Measurements from ENCODE around the gene ERLEC1.
"Not testable (repeated sequence)": the region's sequence is repeated elsewhere in the genome, so short reads cannot be mapped to it uniquely, and the experiment has no call there.

Gene ERLEC1

GRCh38 chr2:53756644-53757043, 30.2 kb upstream of the ERLEC1 start:
- Histone ChIP-seq H3K27me3 (ENCODE audit: control insufficient read depth in 1 of 2, insufficient read depth in 2 of 2, low read length in 2 of 2) (no peaks in the 10 kb centered on the region), H3K9me3 (ENCODE audit: control insufficient read depth in 2 of 2, low read length in 2 of 2) (no peaks in the 10 kb centered on the region), H3K4me1 (ENCODE audit: control insufficient read depth, insufficient read depth, low read length) (no peaks in the 10 kb centered on the region), H3K36me3 (ENCODE audit: control insufficient read depth in 2 of 2, insufficient read depth in 2 of 2, low read length in 2 of 2) (peaks cover 3 to 6% of the 10 kb centered on the region in 2 donors), H3K4me3 (ENCODE audit: low read length in 2 of 2) (no peak overlapping the region), H3K9ac (ENCODE audit: low read length in 2 of 2) (no peak overlapping the region), H3K27ac (ENCODE audit: low read length) (no peak overlapping the region)

GRCh38 chr2:53757206-53757605, 29.6 kb upstream of the ERLEC1 start:
- not testable (repeated sequence) for H3K4me3 ChIP-seq (ENCODE audit: low read length in 2 of 2); H3K9me3 ChIP-seq (ENCODE audit: control insufficient read depth in 2 of 2, low read length in 2 of 2); H3K9ac ChIP-seq (ENCODE audit: low read length in 2 of 2); H3K36me3 ChIP-seq (ENCODE audit: control insufficient read depth in 2 of 2, insufficient read depth in 2 of 2, low read length in 2 of 2); H3K4me1 ChIP-seq (ENCODE audit: control insufficient read depth, insufficient read depth, low read length); H3K27me3 ChIP-seq (ENCODE audit: control insufficient read depth in 1 of 2, insufficient read depth in 2 of 2, low read length in 2 of 2); H3K27ac ChIP-seq (ENCODE audit: low read length)

GRCh38 chr2:53765767-53766166, 21.1 kb upstream of the ERLEC1 start:
- H3K27ac ChIP-seq (ENCODE audit: low read length) = no peak overlapping the region

GRCh38 chr2:53767405-53768241, 19.2 kb upstream of the ERLEC1 start, which contains the start of gene CHAC2:
Gene CHAC2 (plus strand): TSS chr2:53767804. CDS start chr2:53767887, 83 bp downstream.
- peaks cover 0 to 3% of the 10 kb centered on the region in 2 donors for H3K36me3 ChIP-seq (ENCODE audit: control insufficient read depth in 2 of 2, insufficient read depth in 2 of 2, low read length in 2 of 2)
- peak within 1 kb of the TSS; percentile 72 for H3K27ac ChIP-seq (ENCODE audit: low read length)
- peak within 1 kb of the TSS; percentile 89 to 93 for H3K9ac ChIP-seq (ENCODE audit: low read length in 2 of 2)
- H3K4me1 ChIP-seq (ENCODE audit: control insufficient read depth, insufficient read depth, low read length) = peaks cover 5% of the 10 kb centered on the region
- H3K4me3 ChIP-seq (ENCODE audit: low read length in 2 of 2) = peak within 1 kb of the TSS; percentile 91 to 98
- H3K27me3 ChIP-seq (ENCODE audit: control insufficient read depth in 1 of 2, insufficient read depth in 2 of 2, low read length in 2 of 2) = no peaks in the 10 kb centered on the region
- H3K9me3 ChIP-seq (ENCODE audit: control insufficient read depth in 2 of 2, low read length in 2 of 2) = no peaks in the 10 kb centered on the region

More at GRCh38 chr2:53765767-53766166, 21.1 kb upstream of the ERLEC1 start:
- Histone ChIP-seq H3K4me3 (ENCODE audit: low read length in 2 of 2) (no peak overlapping the region), H3K9ac (ENCODE audit: low read length in 2 of 2) (no peak overlapping the region), H3K4me1 (ENCODE audit: control insufficient read depth, insufficient read depth, low read length) (peaks cover 5% of the 10 kb centered on the region), H3K36me3 (ENCODE audit: control insufficient read depth in 2 of 2, insufficient read depth in 2 of 2, low read length in 2 of 2) (peaks cover 3% of the 10 kb centered on the region in 2 donors), H3K27me3 (ENCODE audit: control insufficient read depth in 1 of 2, insufficient read depth in 2 of 2, low read length in 2 of 2) (no peaks in the 10 kb centered on the region), H3K9me3 (ENCODE audit: control insufficient read depth in 2 of 2, low read length in 2 of 2) (no peaks in the 10 kb centered on the region)

- H3K27ac ChIP-seq (ENCODE audit: low read length) = peak overlapping the region; percentile 72
- peak overlapping the region; percentile 91 to 98 for H3K4me3 ChIP-seq (ENCODE audit: low read length in 2 of 2)
- peaks cover 5% of the 10 kb centered on the region for H3K4me1 ChIP-seq (ENCODE audit: control insufficient read depth, insufficient read depth, low read length)
- H3K9me3 ChIP-seq (ENCODE audit: control insufficient read depth in 2 of 2, low read length in 2 of 2) = no peaks in the 10 kb centered on the region
- peak overlapping the region; percentile 89 to 93 for H3K9ac ChIP-seq (ENCODE audit: low read length in 2 of 2)
- H3K36me3 ChIP-seq (ENCODE audit: control insufficient read depth in 2 of 2, insufficient read depth in 2 of 2, low read length in 2 of 2) = peaks cover 0 to 3% of the 10 kb centered on the region in 2 donors
- H3K27me3 ChIP-seq (ENCODE audit: control insufficient read depth in 1 of 2, insufficient read depth in 2 of 2, low read length in 2 of 2) = no peaks in the 10 kb centered on the region
Observed at GRCh38 chr2:53768242-53768542, 18.7 kb upstream of the ERLEC1 start.

GRCh38 chr2:53769318-53769945, 17.4 kb upstream of the ERLEC1 start:
- Histone ChIP-seq H3K27ac (ENCODE audit: low read length) (no peak overlapping the region), H3K9me3 (ENCODE audit: control insufficient read depth in 2 of 2, low read length in 2 of 2) (no peaks in the 10 kb centered on the region), H3K36me3 (ENCODE audit: control insufficient read depth in 2 of 2, insufficient read depth in 2 of 2, low read length in 2 of 2) (peaks cover 0 to 2% of the 10 kb centered on the region in 2 donors), H3K27me3 (ENCODE audit: control insufficient read depth in 1 of 2, insufficient read depth in 2 of 2, low read length in 2 of 2) (no peaks in the 10 kb centered on the region), H3K4me3 (ENCODE audit: low read length in 2 of 2) (no peak overlapping the region), H3K9ac (ENCODE audit: low read length in 2 of 2) (no peak overlapping the region), H3K4me1 (ENCODE audit: control insufficient read depth, insufficient read depth, low read length) (peaks cover 5% of the 10 kb centered on the region)

- Histone ChIP-seq H3K9me3 (ENCODE audit: control insufficient read depth in 2 of 2, low read length in 2 of 2) (no peaks in the 10 kb centered on the region), H3K27me3 (ENCODE audit: control insufficient read depth in 1 of 2, insufficient read depth in 2 of 2, low read length in 2 of 2) (no peaks in the 10 kb centered on the region), H3K4me3 (ENCODE audit: low read length in 2 of 2) (no peak overlapping the region), H3K4me1 (ENCODE audit: control insufficient read depth, insufficient read depth, low read length) (peaks cover 5% of the 10 kb centered on the region), H3K36me3 (ENCODE audit: control insufficient read depth in 2 of 2, insufficient read depth in 2 of 2, low read length in 2 of 2) (no peaks in the 10 kb centered on the region), H3K9ac (ENCODE audit: low read length in 2 of 2) (no peak overlapping the region), H3K27ac (ENCODE audit: low read length) (no peak overlapping the region)
Observed at GRCh38 chr2:53770264-53770663, 16.6 kb upstream of the ERLEC1 start.

- H3K27me3 ChIP-seq (ENCODE audit: control insufficient read depth in 1 of 2, insufficient read depth in 2 of 2, low read length in 2 of 2) = no peaks in the 10 kb centered on the region
- H3K36me3 ChIP-seq (ENCODE audit: control insufficient read depth in 2 of 2, insufficient read depth in 2 of 2, low read length in 2 of 2) = peaks cover 0 to 4% of the 10 kb centered on the region in 2 donors
- peaks cover 3% of the 10 kb centered on the region for H3K4me1 ChIP-seq (ENCODE audit: control insufficient read depth, insufficient read depth, low read length)
- H3K9ac ChIP-seq (ENCODE audit: low read length in 2 of 2) = no peak overlapping the region
- H3K9me3 ChIP-seq (ENCODE audit: control insufficient read depth in 2 of 2, low read length in 2 of 2) = no peaks in the 10 kb centered on the region
- no peak overlapping the region for H3K27ac ChIP-seq (ENCODE audit: low read length)
- H3K4me3 ChIP-seq (ENCODE audit: low read length in 2 of 2) = no peak overlapping the region
Observed at GRCh38 chr2:53777134-53777533, 9.7 kb upstream of the ERLEC1 start.

GRCh38 chr2:53778536-53779162, 8.2 kb upstream of the ERLEC1 start:
- no peak overlapping the region for H3K27ac ChIP-seq (ENCODE audit: low read length)
- H3K36me3 ChIP-seq (ENCODE audit: control insufficient read depth in 2 of 2, insufficient read depth in 2 of 2, low read length in 2 of 2) = peaks cover 0 to 4% of the 10 kb centered on the region in 2 donors
- no peak overlapping the region for H3K9ac ChIP-seq (ENCODE audit: low read length in 2 of 2)
- H3K9me3 ChIP-seq (ENCODE audit: control insufficient read depth in 2 of 2, low read length in 2 of 2) = no peaks in the 10 kb centered on the region
- peaks cover 3% of the 10 kb centered on the region for H3K4me1 ChIP-seq (ENCODE audit: control insufficient read depth, insufficient read depth, low read length)
- no peaks in the 10 kb centered on the region for H3K27me3 ChIP-seq (ENCODE audit: control insufficient read depth in 1 of 2, insufficient read depth in 2 of 2, low read length in 2 of 2)
- no peak overlapping the region for H3K4me3 ChIP-seq (ENCODE audit: low read length in 2 of 2)

- no peaks in the 10 kb centered on the region for H3K9me3 ChIP-seq (ENCODE audit: control insufficient read depth in 2 of 2, low read length in 2 of 2)
- H3K4me1 ChIP-seq (ENCODE audit: control insufficient read depth, insufficient read depth, low read length) = peaks cover 6% of the 10 kb centered on the region
- H3K27me3 ChIP-seq (ENCODE audit: control insufficient read depth in 1 of 2, insufficient read depth in 2 of 2, low read length in 2 of 2) = no peaks in the 10 kb centered on the region
- no peak overlapping the region for H3K9ac ChIP-seq (ENCODE audit: low read length in 2 of 2)
- no peak overlapping the region for H3K27ac ChIP-seq (ENCODE audit: low read length)
- no peak overlapping the region for H3K4me3 ChIP-seq (ENCODE audit: low read length in 2 of 2)
- peaks cover 0 to 4% of the 10 kb centered on the region in 2 donors for H3K36me3 ChIP-seq (ENCODE audit: control insufficient read depth in 2 of 2, insufficient read depth in 2 of 2, low read length in 2 of 2)
Observed at GRCh38 chr2:53780056-53780455, 6.8 kb upstream of the ERLEC1 start.

Measured in stomach smooth muscle (tissue), 2 donors.